HepG2 (cell line): Measurements from ENCODE around the gene GIMAP4. TPM values are rescaled to one million over a fixed set of nuclear protein-coding genes. Genes with fewer than 3 reads are reported as not detected.
"Not testable (repeated sequence)": the region's sequence is repeated elsewhere in the genome, so short reads cannot be mapped to it uniquely, and the experiment has no call there.

ENCODE experiments used
- ATAC-seq: fragments of 200-7000 bp; cut with Tn5 transposase; 3 replicates; pipeline ENCODE4 v1.9.1; 2020; ENCODE audit warnings: mild to moderate bottlenecking, moderate library complexity
- BruUV-seq: library from RNA; stranded (reverse); fragments of 400-500 nt; replicated peaks from 2 replicates; lab custom pipeline; 2021; lab: Mats Ljungman, UMichigan
- CTCF ChIA-PET: fragments of 300-600 bp; formaldehyde crosslinking; extraction: SDS; loops from one replicate; lab custom pipeline; 2021; ENCODE audit warnings: low total read pairs, inconsistent platforms, low intra/inter-chr PET ratio; lab: Yijun Ruan, JAX
- POLR2A ChIA-PET: fragments of 350-600 bp; sonication (Branson Sonifier 250); formaldehyde crosslinking; loops from one replicate; lab custom pipeline; 2020; ENCODE audit warnings: antibody characterized with exemption, inconsistent platforms; lab: Yijun Ruan, JAX
- DNase-seq: peaks from one replicate; pipeline ENCODE4 v3.0.0-alpha.2; 2015; ENCODE audit warnings: low spot score
- FAIRE-seq: peaks from 3 replicates; lab custom pipeline; 2011; peaks lifted over from hg19 to GRCh38; lab: Jason Lieb, UNC
- H2AFZ ChIP-seq: one replicate; pipeline ENCODE4 v1.6.1; 2011; ENCODE audit warnings: low read length, inconsistent platforms
- H3K27ac ChIP-seq: fragments of 300-600 bp; 3 replicates; pipeline ENCODE4 v1.8.0; 2011; ENCODE audit warnings: mixed run types, mild to moderate bottlenecking, mixed read lengths, low read length, inconsistent platforms; ENCODE audit not compliant: insufficient read depth; ENCODE audit errors: extremely low read length
- H3K27me3 ChIP-seq, 2 experiments: fragments of 200-600 bp in 1 of 2; 2 replicates in 1 of 2; 3 replicates in 1 of 2; pipeline versions ENCODE4 v1.6.0 to v1.8.0; 2011; ENCODE audit warnings: low read length in 2 of 2, mild to moderate bottlenecking in 2 of 2, moderate library complexity in 2 of 2, inconsistent platforms in 1 of 2; ENCODE audit not compliant: insufficient read depth in 2 of 2, control insufficient read depth in 1 of 2
- H3K36me3 ChIP-seq, 2 experiments: fragments of 200-600 bp in 1 of 2; replicated peaks in 1 of 2; 2 replicates in 1 of 2; 3 replicates in 1 of 2; pipeline versions ENCODE4 v1.5.1 to v1.8.0; 2011; ENCODE audit warnings: low read length in 2 of 2, inconsistent platforms in 1 of 2; ENCODE audit not compliant: insufficient read depth in 2 of 2, control insufficient read depth in 1 of 2
- H3K4me1 ChIP-seq: 2 replicates; pipeline ENCODE4 v1.5.1; 2012; ENCODE audit warnings: low read length, inconsistent platforms; ENCODE audit not compliant: insufficient read depth
- H3K4me2 ChIP-seq: 2 replicates; pipeline ENCODE4 v1.6.0; 2011; ENCODE audit warnings: low read depth, low read length, inconsistent platforms
- H3K4me3 ChIP-seq, 3 experiments: fragments of 200-600 bp in 1 of 3; sonication (generic), shearing (Covaris generic) in 1 of 3; replicated peaks in 1 of 3; 2 replicates each; pipeline ENCODE4 v1.5.1; 2011 to 2016; ENCODE audit warnings: low read length in 3 of 3, inconsistent platforms in 2 of 3, low read depth in 2 of 3, mild to moderate bottlenecking in 2 of 3, control low read depth in 1 of 3, mixed read lengths in 1 of 3; ENCODE audit not compliant: insufficient read depth in 1 of 3
- H3K79me2 ChIP-seq: one replicate; pipeline ENCODE4 v1.6.1; 2011; ENCODE audit warnings: low read length, inconsistent platforms; ENCODE audit not compliant: insufficient read depth
- H3K9ac ChIP-seq: 2 replicates; pipeline ENCODE4 v1.6.0; 2011; ENCODE audit warnings: mild to moderate bottlenecking, low read depth, low read length, inconsistent platforms; ENCODE audit not compliant: insufficient read depth
- H3K9me3 ChIP-seq: 2 replicates; pipeline ENCODE4 v1.5.1; 2012; ENCODE audit warnings: mild to moderate bottlenecking, low read length
- H4K20me1 ChIP-seq: 2 replicates; pipeline ENCODE4 v1.6.0; 2011; ENCODE audit warnings: inconsistent platforms, mild to moderate bottlenecking, low read length, moderate library complexity; ENCODE audit not compliant: insufficient read depth
- CAMTA2 ChIP-seq: sonication (generic); formaldehyde crosslinking; IDR thresholded peaks from 2 replicates; pipeline ENCODE4 v1.4.0; 2020; ENCODE audit warnings: mild to moderate bottlenecking, missing genetic modification reagents, borderline replicate concordance
- MAFG ChIP-seq: sonication (generic); formaldehyde crosslinking; IDR thresholded peaks from 2 replicates; pipeline ENCODE4 v1.5.1; 2020; ENCODE audit warnings: mild to moderate bottlenecking, missing genetic modification reagents
- MXD4 ChIP-seq: IDR thresholded peaks from 2 replicates; pipeline ENCODE4 v1.6.1; 2016; ENCODE audit warnings: mild to moderate bottlenecking, missing biosample characterization, missing genetic modification reagents
- SAP130 ChIP-seq: IDR thresholded peaks from 2 replicates; pipeline ENCODE4 v1.6.1; 2016; ENCODE audit warnings: low read depth
- ZBTB42 ChIP-seq: sonication (generic); formaldehyde crosslinking; IDR thresholded peaks from 2 replicates; pipeline ENCODE4 v1.5.0; 2020; ENCODE audit warnings: mild to moderate bottlenecking, missing genetic modification reagents
- WGBS: methylation state at CpG from one replicate; pipeline ENCODE4 v1.1.6; 2017; ENCODE audit warnings: low lambda C conversion rate; 5-methylcytosine and 5-hydroxymethylcytosine counted together
- in situ Hi-C: cut with HindIII; loops from 2 replicates; pipeline ENCODE4 v1.10.0; 2017; ENCODE audit warnings: low pct_unique_long_range_greater_than_20kb; ENCODE audit not compliant: extremely low pct_ligation_motif_present
- intact Hi-C: fragments of 100-400 bp; cut with micrococcal nuclease; formaldehyde crosslinking; loops from one replicate; pipeline ENCODE4 v1.10.0; 2022; ENCODE audit not compliant: unreplicated experiment
- polyA plus RNA-seq, 8 experiments: library from polyadenylated mRNA; depleted of rRNA in 3 of 8; stranded (reverse) in 7 of 8; unstranded in 1 of 8; fragments of >200 nt; fragmentation: Illumina TruSeq in 4 of 8; extraction: Trizol in 4 of 8; gene quantifications; 2 replicates each; pipeline versions ENCODE4 v1.2.1 to v1.2.3, GENCODE V29; 2011 to 2016; ENCODE audit warnings: low read depth in 4 of 8, missing spikeins in 1 of 8, mixed read lengths in 1 of 8; ENCODE audit not compliant: insufficient read depth in 1 of 8
- total RNA-seq, 5 experiments: library from RNA; depleted of rRNA; stranded (reverse); fragments of >200 nt; fragmentation: Illumina TruSeq; extraction: Trizol; gene quantifications; 2 replicates each; pipeline ENCODE4 v1.2.3, GENCODE V29; 2016; ENCODE audit warnings: low read depth in 1 of 5
- TF ChIP-seq, protein P1 (sequence below): IDR thresholded peaks from 2 replicates; pipeline ENCODE4 v1.6.1; 2012; ENCODE audit warnings: low read length, improper control_type of control experiment

Gene GIMAP4
- total and polyA plus RNA-seq, 2 of the 13 experiments (the other 11 are each of a cell fraction or from before 2014, with no cell fraction given), result not detected

DNA sequence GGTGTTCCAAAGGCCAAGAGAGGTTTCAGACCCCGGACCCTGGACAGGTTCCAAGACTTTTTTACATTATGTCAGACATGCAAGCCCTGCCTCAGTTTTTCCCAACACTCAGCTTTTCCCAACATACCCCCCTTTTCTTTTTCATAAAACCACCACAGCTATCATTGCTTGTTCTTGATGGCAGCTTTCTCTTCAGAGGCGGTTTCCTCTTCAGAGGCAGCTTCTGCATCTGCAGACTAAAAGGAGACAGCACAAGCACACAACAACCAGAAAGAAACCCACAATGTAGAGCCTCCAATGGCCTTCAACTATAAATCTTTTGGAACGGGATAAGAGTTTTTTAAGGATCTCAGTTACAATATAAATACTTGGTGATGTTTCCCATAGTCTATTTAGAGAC is 45.7 kb downstream of the GIMAP4 start:
- Histone ChIP-seq H3K27me3 (no peaks in the 10 kb centered on the region), H3K4me3 (no peak overlapping the region), H4K20me1 (no peaks in the 10 kb centered on the region), H3K79me2 (no peaks in the 10 kb centered on the region), H3K27ac (no peak overlapping the region), H3K4me2 (no peak overlapping the region), H3K9me3 (no peaks in the 10 kb centered on the region), H2AFZ (no peak overlapping the region), H3K36me3 (no peaks in the 10 kb centered on the region), H3K4me1 (no peaks in the 10 kb centered on the region), H3K9ac (no peak overlapping the region)
- in situ Hi-C loops, result no loop called here
- FAIRE-seq, result no peak
- CTCF ChIA-PET, result no interaction called here
- POLR2A ChIA-PET, result no interaction called here
- TF ChIP-seq MAFG (CRISPR knock-in tag) (no peak), CAMTA2 (CRISPR knock-in tag) (no peak), ZBTB42 (CRISPR knock-in tag) (no peak)
- TF ChIP-seq, protein P1, sequence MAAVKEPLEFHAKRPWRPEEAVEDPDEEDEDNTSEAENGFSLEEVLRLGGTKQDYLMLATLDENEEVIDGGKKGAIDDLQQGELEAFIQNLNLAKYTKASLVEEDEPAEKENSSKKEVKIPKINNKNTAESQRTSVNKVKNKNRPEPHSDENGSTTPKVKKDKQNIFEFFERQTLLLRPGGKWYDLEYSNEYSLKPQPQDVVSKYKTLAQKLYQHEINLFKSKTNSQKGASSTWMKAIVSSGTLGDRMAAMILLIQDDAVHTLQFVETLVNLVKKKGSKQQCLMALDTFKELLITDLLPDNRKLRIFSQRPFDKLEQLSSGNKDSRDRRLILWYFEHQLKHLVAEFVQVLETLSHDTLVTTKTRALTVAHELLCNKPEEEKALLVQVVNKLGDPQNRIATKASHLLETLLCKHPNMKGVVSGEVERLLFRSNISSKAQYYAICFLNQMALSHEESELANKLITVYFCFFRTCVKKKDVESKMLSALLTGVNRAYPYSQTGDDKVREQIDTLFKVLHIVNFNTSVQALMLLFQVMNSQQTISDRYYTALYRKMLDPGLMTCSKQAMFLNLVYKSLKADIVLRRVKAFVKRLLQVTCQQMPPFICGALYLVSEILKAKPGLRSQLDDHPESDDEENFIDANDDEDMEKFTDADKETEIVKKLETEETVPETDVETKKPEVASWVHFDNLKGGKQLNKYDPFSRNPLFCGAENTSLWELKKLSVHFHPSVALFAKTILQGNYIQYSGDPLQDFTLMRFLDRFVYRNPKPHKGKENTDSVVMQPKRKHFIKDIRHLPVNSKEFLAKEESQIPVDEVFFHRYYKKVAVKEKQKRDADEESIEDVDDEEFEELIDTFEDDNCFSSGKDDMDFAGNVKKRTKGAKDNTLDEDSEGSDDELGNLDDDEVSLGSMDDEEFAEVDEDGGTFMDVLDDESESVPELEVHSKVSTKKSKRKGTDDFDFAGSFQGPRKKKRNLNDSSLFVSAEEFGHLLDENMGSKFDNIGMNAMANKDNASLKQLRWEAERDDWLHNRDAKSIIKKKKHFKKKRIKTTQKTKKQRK, result no peak
- ATAC-seq, result no peak
- no TSS peak for BruUV-seq
- WGBS, result 0% methylated on average over 3 of the region's 3 CpGs
- intact Hi-C loops, result no loop called here
- DNase-seq, result no peak

DNA sequence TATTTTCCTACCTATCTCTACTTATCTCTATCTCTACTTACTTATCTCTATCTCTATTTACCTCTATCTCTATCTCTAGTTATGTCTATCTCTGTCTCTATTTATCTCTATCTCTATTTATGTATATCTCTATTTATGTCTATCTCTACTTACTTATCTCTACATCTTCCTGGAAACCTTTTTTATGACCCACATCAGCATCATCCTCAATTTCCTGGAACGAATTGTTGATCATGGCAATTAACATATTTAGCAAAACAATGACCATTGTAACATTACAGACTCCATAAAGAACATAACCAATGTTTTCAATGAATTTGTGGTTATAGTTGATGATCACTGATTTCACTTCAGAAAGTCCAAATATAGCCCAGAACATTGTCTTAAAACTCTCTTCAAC is 46.7 kb downstream of the GIMAP4 start:
- Histone ChIP-seq H4K20me1 (no peaks in the 10 kb centered on the region), H3K9ac (no peak overlapping the region), H3K4me2 (no peak overlapping the region), H3K79me2 (no peaks in the 10 kb centered on the region), H3K27me3 (no peaks in the 10 kb centered on the region), H3K9me3 (no peaks in the 10 kb centered on the region), H2AFZ (no peak overlapping the region), H3K4me3 (no peak overlapping the region)
- CTCF ChIA-PET, result no interaction called here
- no peak for ATAC-seq
- no peak for FAIRE-seq
- WGBS, result 0% methylated on average over 1 of the region's 1 CpG
- no TSS peak for BruUV-seq
- TF ChIP-seq MXD4 (no peak), SAP130 (CRISPR knock-in tag) (no peak)
- TF ChIP-seq, all 625 proteins: peak for 0
- no peaks in the 10 kb centered on the region for H3K4me1 ChIP-seq
- intact Hi-C loops (no loop called here), in situ Hi-C loops (no loop called here)
- POLR2A ChIA-PET, result no interaction called here
- H3K27ac ChIP-seq, result no peak overlapping the region
- H3K36me3 ChIP-seq, result no peaks in the 10 kb centered on the region
- no peak for DNase-seq

- FAIRE-seq, BruUV-seq, H4K20me1 ChIP-seq, H3K9me3 ChIP-seq, H3K79me2 ChIP-seq, POLR2A ChIA-PET, H3K9ac ChIP-seq, H3K27me3 ChIP-seq, H2AFZ ChIP-seq, H3K4me3 ChIP-seq, H3K4me1 ChIP-seq, H3K36me3 ChIP-seq, H3K27ac ChIP-seq, in situ Hi-C loops, CTCF ChIA-PET, DNase-seq, intact Hi-C loops, H3K4me2 ChIP-seq, ATAC-seq: not testable (repeated sequence)
- WGBS, result 0% methylated on average over 1 of the region's 1 CpG
These were observed 47.2 kb downstream of the GIMAP4 start for GRCh38 chr7:150614426-150614825.
